Neutrophil (primary cell): Measurements from ENCODE around the gene SPATS2L.

Experiments
- H3K27ac ChIP-seq: fragments of 200-600 bp; sonication (generic); 2 replicates; pipeline ENCODE4 v1.5.1; 2016; ENCODE audit warnings: mild to moderate bottlenecking, moderate library complexity
- H3K27me3 ChIP-seq: fragments of 200-600 bp; sonication (generic); 2 replicates; pipeline ENCODE4 v1.6.0; 2016; ENCODE audit warnings: mild to moderate bottlenecking
- H3K36me3 ChIP-seq: fragments of 200-600 bp; sonication (generic); 2 replicates; pipeline ENCODE4 v1.5.1; 2017
- H3K4me1 ChIP-seq, 2 experiments: fragments of 200-600 bp in 1 of 2; sonication (generic) in 1 of 2; 1 replicate in 1 of 2; 2 replicates in 1 of 2; pipeline versions ENCODE4 v1.5.1 to v1.6.1; 2013 to 2016; ENCODE audit warnings: low read depth in 1 of 2, low read length in 1 of 2, mild to moderate bottlenecking in 1 of 2, moderate library complexity in 1 of 2; ENCODE audit not compliant: control insufficient read depth in 1 of 2, insufficient read depth in 1 of 2
- H3K4me3 ChIP-seq, 2 experiments: fragments of 200-600 bp in 1 of 2; sonication (generic) in 1 of 2; 1 replicate in 1 of 2; 2 replicates in 1 of 2; pipeline ENCODE4 v1.5.1; 2013 to 2016; ENCODE audit warnings: low read depth in 1 of 2, low read length in 1 of 2, mild to moderate bottlenecking in 1 of 2, moderate library complexity in 1 of 2
- H3K9me3 ChIP-seq: fragments of 200-600 bp; sonication (generic); 2 replicates; pipeline ENCODE4 v1.5.1; 2016
- CTCF ChIP-seq: fragments of 200-600 bp; sonication (generic); IDR thresholded peaks from 2 replicates; pipeline ENCODE4 v1.5.1; 2016; ENCODE audit warnings: antibody characterized with exemption

The SPATS2L gene

GRCh38 chr2:200262047-200262446, 44.4 kb upstream of the SPATS2L start:
- Histone ChIP-seq H3K27ac (no peak overlapping the region), H3K36me3 (no peaks in the 10 kb centered on the region), H3K27me3 (peaks cover under 1% of the 10 kb centered on the region), H3K9me3 (no peaks in the 10 kb centered on the region), H3K4me1 (no peaks in the 10 kb centered on the region), H3K4me3 (no peak overlapping the region)
- TF ChIP-seq CTCF: no peak

- TF ChIP-seq CTCF: no peak
- H3K4me3 ChIP-seq: no peak overlapping the region
- no peaks in the 10 kb centered on the region for H3K9me3 ChIP-seq
- H3K4me1 ChIP-seq: no peaks in the 10 kb centered on the region
- H3K27me3 ChIP-seq: no peaks in the 10 kb centered on the region
- no peaks in the 10 kb centered on the region for H3K36me3 ChIP-seq
- H3K27ac ChIP-seq: no peak overlapping the region
Observed at GRCh38 chr2:200263279-200263678, 43.2 kb upstream of the SPATS2L start.

GRCh38 chr2:200264631-200265030, 41.9 kb upstream of the SPATS2L start:
- Histone ChIP-seq H3K36me3 (no peaks in the 10 kb centered on the region), H3K4me3 (no peak overlapping the region), H3K4me1 (no peaks in the 10 kb centered on the region), H3K27ac (no peak overlapping the region), H3K27me3 (no peaks in the 10 kb centered on the region), H3K9me3 (no peaks in the 10 kb centered on the region)
- TF ChIP-seq CTCF: no peak

GRCh38 chr2:200266406-200266805, 40.1 kb upstream of the SPATS2L start:
- Histone ChIP-seq H3K4me1 (no peaks in the 10 kb centered on the region), H3K27me3 (no peaks in the 10 kb centered on the region), H3K36me3 (no peaks in the 10 kb centered on the region), H3K4me3 (no peak overlapping the region), H3K27ac (no peak overlapping the region), H3K9me3 (no peaks in the 10 kb centered on the region)
- no peak for TF ChIP-seq CTCF

GRCh38 chr2:200267350-200267749, 39.1 kb upstream of the SPATS2L start:
- Histone ChIP-seq H3K27ac (no peak overlapping the region), H3K9me3 (no peaks in the 10 kb centered on the region), H3K4me1 (no peaks in the 10 kb centered on the region), H3K4me3 (no peak overlapping the region), H3K27me3 (no peaks in the 10 kb centered on the region), H3K36me3 (no peaks in the 10 kb centered on the region)
- TF ChIP-seq CTCF: no peak

GRCh38 chr2:200270732-200271131, 35.8 kb upstream of the SPATS2L start:
- no peak overlapping the region for H3K4me3 ChIP-seq
- no peaks in the 10 kb centered on the region for H3K9me3 ChIP-seq
- H3K27ac ChIP-seq: no peak overlapping the region
- TF ChIP-seq CTCF: no peak
- no peaks in the 10 kb centered on the region for H3K4me1 ChIP-seq
- no peaks in the 10 kb centered on the region for H3K36me3 ChIP-seq
- H3K27me3 ChIP-seq: no peaks in the 10 kb centered on the region
